Activated CD4-positive, CD25-positive, alpha-beta regulatory T cell treated with anti-CD3 and anti-CD28 coated beads, Interleukin-2, amount 50 U/mL, for 24 hours (primary cell): ENCODE measurements around the gene ZKSCAN1.
A peak's percentile ranks its signal among the peaks of the same experiment; 100 is the strongest.
"Not testable (repeated sequence)": the region's sequence is repeated elsewhere in the genome, so short reads cannot be mapped to it uniquely, and the experiment has no call there.

Experiments
- ATAC-seq, 2 donors: fragments of 150-1000 bp; cut with Tn5 transposase; one replicate each; pipeline ENCODE4 v1.10.0; 2021; ENCODE audit warnings: mild to moderate bottlenecking in 1 of 2, moderate library complexity in 1 of 2

Gene ZKSCAN1

DNA sequence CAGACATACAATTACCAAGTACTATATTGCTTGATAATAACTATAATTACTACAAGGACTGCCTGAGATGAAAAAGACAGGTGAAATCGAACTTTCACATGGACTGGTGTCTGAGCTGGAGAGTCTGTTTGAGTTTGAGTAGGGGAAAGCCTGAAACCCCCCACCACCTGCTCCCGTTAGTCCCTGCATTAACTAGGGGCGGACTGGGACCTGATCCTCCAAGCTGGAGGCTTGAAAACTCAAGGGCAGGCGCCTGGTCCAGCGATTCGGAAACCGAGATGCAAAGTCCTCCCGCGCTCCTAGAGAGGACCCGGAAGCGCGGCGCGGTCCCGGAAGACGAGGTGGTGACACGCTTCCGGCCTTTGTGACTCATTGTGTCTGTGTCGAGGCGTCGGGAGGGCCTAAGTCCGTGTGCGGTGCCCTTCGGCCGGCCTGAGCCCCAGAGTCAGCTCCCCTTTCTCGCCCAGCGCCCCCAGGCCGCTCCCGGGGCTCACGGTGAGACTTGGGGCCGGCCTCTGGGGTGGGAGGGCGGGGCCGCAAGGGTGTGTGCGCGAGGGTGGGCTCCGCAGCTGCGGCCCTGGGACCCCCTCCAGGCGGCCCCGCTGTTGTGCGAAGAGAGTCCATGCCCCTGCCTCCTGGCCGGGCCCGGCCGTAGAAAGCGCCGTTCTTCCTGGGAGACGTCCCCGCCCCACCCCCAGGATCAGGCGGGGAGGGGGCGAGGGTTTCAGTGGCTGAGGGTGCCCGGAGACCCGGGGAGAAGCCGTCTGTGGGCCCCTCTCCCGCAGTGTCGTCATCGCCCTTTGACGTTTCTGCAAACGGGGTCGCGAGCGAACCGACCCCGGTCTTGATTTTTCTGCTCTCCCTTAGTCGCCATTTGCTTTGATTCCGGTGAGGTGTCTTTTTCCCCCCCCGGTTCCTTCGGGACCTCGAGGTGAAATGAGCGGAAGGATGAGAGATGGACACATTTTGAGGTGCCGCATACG, at the start of gene ZKSCAN1:
ZKSCAN1 (plus strand) TSS at position 365 of the 983 bp plus-strand sequence. CDS start 7,911 bp downstream, outside the sequence.
- ATAC-seq = peak; percentile 95 to 97

DNA sequence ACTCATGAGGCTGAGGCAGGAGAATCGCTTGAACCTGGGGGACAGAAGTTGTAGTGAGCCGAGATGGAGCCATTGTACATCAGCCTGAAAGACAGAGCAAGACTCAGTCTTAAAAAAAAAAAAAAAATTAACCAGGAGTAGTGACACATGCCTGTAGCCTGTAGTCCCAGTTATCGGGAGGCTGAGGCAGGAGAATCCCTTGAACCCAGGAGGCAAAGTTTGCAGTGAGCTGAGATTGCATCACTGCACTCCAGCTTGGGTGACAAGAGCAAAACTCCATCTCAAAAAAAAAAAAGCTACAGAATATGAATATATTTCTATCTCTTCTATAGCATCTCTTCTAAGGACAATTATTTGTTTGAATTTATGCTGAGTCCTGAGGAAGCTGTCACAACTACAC, 46.1 kb upstream of the ZKSCAN1 start:
- no peak for ATAC-seq

DNA sequence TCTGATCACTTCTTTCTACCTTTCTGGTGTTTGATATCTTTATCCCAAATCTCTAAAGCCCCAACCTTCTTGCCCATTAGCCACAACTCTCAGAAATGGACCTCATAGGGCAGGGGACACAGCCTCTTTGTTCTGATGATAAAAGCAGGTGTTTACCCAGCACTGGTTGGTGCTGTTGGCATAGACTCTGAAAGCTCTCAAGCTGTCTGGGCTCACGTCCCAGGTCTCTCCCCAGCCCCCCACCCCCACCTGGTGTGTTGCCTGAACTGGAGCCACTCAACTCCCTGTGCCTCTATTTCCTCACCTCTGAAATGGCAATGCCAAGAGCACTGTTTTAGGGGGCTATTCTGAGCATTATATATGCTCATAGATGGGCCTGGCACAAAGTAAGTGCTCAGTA, 45.6 kb upstream of the ZKSCAN1 start:
- ATAC-seq = not testable (repeated sequence)

DNA sequence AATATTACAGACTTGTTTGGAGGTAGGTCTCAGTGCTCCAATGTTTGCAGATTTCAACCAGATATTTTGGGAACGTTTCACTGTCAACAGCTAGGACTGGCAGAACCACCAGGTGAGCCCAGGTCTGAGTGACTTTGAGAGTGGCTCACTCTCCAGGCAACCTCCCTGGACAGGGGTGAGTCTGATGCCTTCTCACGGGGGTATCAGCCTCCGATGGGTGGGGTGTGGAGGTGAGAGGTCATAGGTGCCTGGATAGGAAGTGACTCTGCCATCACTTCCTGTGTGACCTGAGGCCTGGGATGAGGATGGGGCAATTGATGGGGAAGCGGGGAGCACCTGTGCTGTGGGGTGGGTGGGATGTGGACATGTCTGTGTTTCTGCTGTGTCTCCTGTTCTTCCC, 44.2 kb upstream of the ZKSCAN1 start:
- no peak for ATAC-seq

DNA sequence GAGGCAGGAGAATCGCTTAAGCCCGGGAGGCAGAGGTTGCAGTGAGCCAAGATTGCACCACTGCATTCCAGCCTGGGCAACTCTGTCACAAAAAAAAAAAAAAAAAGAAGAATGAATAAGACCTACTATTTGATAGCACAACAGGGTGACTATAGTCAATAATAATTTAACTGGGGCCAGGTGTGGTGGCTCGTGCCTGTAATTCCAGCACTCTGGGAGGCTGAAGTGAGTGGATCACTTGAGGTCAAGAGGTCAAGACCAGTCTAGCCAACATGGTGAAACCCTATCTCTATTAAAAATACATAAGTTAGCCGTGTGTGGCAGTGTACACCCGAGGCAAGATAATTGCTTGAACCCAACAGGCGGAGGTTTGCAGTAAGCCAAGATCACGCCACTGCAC, 41.6 kb upstream of the ZKSCAN1 start:
- ATAC-seq = not testable (repeated sequence)

DNA sequence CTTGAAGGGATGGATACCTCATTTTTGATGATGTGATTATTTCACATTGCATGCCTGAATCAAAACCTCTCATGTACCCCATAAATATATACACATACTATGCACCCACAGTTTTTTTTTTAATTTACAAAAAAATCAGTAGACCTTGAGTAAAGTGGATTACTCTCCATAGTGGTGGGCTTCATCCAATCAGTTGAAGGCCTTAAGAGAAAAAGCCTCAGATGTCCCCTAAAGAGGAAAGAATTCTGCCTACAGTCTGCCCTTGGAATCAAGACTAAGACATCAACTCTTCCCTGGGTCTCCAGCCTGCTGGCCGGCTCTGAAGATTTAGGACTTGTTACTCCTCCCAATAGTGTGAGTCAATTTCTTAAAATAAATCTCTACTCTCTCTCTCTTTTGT, 40.7 kb upstream of the ZKSCAN1 start:
- ATAC-seq = no peak

DNA sequence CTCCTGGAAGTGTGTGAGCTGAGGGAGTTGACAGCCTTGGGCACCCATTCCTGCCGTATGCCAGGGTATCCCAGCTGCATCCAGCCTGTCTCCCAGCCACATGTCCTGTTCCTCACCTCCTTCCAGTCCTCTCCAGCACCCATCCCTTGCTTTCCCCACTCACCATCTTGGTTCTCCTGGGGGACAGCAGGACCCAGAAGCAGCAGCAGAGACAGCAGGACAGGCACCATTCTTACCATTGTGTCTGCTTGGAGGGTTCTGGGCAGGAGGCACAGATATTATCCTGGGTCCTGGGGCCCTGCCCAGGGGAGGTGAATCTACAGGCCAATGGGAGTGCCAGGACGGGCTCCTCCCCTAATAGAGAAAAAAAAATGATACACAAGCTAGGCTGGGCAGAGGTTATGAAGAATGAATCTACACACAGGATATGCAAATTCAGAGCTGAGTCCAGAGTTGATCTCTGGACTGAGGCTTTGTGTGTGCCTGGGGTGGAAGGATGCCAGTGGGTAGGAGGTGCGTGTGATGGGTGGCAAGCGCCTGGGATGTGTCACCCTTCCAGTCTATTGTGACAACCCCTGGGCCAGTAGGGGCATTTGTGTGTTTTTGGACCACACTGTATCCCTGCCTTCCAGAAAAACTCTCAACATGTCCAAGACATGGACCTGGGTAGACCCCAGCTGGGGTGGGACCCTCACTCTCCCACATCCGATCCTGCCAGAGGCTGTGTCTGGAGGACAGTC, 39.4 kb upstream of the ZKSCAN1 start, which contains the start of gene AZGP1:
AZGP1 (minus strand) TSS at position 250 of the 740 bp plus-strand sequence; CDS start at position 239, 11 bp downstream.
- ATAC-seq = peak in 1 of 2 donors; percentile 15

DNA sequence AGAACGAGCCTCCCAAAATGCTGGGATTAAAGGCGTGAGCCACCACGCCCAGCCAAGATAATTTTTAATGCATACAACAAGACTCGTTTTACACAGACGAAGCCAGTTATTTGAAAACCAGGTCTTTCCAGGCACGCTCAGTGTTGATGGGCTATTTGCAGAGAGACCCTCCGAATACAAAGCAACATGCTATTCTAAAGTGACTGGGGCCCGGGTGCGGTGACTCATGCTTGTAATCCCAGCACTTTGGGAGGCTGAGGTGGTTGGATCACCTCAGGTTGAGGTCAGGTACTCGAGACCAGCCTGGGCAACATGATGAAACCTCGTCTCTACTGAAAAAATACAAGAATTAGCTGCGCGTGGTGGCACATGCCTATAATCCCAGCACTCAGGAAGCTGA, 38.8 kb upstream of the ZKSCAN1 start:
- no peak for ATAC-seq

DNA sequence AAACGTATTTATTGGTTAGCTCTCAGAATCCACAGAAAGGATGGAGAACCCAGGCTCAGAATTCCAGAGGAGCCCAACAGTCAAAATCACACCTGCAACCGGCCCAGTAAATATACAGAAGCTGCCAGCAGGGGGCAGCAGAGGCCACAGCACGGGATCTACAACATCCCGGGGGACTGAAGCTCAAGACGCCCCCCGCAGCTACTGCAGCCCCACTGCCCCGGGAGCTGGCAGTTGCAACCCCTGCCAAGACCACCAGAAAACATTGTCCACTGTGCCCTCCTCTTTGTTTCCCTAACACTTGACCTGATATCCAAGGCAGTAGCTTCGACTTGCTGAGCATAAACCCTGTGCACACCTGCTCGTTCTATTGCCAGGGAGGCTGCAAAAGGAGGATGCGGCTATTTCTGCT, 35.6 kb upstream of the ZKSCAN1 start:
- peak; percentile 57 to 64 for ATAC-seq

DNA sequence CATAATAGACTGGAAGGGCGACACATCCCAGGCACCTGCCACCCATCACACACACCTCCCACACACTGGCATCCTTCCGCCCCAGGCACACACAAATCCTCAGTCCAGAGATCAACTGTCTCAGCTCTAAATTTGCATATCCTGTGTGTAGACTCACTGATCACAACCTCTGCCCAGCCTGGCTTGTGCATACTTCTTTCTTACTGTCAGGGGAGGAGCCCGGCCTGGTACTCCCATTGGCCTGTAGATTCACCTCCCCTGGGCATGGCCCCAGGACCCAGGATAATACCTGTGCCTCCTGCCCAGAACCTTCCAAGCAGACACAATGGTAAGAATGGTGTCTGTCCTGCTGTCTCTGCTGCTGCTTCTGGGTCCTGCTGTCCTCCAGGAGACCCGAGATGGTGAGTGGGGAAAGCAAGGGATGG, 34.9 kb upstream of the ZKSCAN1 start:
- ATAC-seq = peak in 1 of 2 donors; percentile 69

DNA sequence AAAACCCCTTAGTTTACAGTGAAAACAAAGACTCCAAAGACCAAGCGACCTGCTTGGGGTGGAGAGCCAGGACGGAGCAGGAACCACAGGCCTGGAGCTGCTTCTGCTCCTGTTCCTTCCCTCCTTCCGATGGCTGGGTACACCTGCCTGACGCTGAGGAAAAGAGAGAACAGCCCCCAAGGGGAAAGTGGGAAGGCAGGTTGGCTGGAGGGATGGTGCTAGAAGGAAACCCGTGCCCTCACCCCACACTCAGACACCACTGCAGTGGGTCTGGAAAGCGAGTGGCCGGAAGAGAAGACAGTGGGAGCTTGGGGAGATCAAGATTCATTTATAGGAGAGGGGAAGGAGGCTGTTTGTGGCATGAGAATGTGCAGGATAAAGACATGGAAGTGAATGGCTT, 34.3 kb upstream of the ZKSCAN1 start:
- not testable (repeated sequence) for ATAC-seq

DNA sequence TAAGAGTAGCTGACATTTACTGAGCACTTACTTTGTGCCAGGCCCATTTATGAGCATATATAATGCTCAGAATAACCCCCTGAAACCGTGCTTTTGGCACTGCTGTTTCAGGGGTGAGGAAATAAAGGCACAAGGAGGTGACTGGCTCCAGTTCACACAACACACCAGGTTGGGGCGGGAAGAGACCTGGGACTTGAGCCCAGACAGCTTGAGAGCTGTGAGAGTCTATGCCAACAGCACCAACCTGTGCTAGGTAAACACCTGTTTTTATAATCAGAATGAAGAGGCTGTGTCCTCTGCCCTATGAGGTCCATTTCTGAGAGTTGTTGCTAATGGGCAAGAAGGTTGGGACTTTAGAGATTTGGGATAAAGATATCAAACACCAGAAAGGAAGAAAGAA, 30.8 kb upstream of the ZKSCAN1 start:
- no peak for ATAC-seq

DNA sequence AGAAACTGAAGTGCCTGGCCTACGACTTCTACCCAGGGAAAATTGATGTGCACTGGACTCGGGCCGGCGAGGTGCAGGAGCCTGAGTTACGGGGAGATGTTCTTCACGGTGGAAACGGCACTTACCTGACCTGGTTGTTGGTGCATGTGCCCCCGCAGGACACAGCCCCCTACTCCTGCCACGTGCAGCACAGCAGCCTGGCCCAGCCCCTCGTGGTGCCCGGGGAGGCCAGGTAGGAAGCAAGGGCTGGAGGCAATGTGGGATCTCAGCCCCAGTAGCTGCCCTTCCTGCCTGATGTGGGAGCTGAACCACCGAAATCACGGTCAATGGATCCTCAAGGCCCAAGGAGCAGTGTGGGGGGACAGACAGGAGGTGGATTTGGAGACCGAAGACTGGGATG, 28.1 kb upstream of the ZKSCAN1 start:
- ATAC-seq = not testable (repeated sequence)

DNA sequence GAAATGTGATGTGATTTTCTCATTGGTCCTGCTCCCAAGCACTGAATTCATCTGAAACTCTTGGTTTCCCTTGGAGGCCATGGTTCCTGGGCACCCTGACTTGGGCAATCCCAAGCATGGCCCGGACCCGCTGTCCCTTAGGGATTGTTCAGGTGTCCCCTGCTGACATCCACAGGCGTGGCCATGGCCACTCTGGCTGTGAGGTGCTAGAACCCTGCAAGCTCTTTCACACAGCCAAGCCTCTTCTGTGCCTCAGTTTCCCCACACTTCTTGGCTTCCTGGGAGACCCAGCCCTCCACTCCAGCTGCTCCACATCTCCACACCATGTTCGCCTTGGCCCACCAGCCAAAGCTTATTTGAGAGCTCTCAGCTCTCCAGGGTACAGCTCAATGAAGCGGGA, 27.6 kb upstream of the ZKSCAN1 start:
- no peak for ATAC-seq

DNA sequence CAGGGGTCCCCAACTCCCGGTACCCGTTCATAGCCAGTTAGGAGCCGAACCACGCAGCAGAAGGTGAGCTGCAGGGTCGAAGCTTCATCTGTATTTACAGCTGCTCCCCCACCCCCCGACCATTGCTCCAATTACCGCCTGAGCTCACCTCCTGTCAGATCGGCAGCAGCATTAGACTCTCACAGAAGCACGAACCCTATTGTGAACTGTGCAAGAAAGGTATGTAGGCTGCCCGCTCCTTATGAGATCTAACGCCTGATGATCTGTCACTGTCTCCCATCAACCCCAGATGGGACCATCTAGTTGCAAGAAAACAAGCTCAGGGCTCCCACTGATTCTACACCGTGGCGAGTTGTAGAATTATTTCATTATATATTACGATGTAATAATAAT, 24.9 kb upstream of the ZKSCAN1 start:
- ATAC-seq = no peak

DNA sequence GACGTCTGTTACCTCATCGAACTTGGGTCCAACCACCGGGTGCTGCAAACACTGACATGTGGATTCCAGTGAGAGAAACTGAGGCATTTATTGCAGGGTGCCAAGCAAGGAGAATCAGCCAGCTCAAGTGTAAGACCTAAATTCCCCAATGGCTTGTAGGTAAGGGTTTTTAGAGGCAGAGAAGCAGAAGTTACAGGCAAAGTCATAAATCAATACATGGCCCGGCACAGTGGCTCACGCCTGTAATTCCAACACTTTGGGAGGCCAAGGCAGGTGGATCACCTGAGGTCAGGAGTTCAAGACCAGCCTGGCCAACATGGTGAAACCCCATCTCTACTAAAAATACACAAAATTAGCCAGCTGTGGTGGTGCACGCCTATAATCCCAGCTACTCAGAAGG, 23.9 kb upstream of the ZKSCAN1 start:
- not testable (repeated sequence) for ATAC-seq

DNA sequence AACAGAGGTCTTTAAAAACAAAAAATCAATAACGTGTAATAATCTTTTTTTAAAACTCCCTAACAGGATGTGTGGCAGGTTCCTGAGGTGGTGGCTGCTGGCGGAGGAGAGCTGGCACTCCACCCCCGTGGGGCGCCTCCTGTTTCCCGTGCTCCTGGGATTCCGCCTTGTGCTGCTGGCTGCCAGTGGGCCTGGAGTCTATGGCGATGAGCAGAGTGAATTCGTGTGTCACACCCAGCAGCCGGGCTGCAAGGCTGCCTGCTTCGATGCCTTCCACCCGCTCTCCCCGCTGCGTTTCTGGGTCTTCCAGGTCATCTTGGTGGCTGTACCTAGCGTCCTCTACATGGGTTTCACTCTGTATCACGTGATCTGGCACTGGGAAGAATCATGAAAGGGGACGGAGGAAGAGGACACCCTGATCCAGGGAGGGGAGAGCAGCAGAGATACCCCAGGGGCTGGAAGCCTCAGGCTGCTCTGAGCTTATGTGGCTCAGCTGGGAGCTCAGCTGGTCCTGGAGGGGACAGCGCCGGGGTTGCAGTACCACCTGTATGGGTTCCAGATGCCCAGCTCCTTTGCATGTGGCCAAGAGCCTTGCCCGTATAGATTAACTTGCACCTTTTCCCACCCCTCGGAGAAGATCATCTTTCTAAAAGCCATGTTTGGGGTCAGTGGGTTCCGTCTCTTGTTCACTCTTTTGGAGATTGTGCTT, 22.9 kb upstream of the ZKSCAN1 start:
- no peak for ATAC-seq

DNA sequence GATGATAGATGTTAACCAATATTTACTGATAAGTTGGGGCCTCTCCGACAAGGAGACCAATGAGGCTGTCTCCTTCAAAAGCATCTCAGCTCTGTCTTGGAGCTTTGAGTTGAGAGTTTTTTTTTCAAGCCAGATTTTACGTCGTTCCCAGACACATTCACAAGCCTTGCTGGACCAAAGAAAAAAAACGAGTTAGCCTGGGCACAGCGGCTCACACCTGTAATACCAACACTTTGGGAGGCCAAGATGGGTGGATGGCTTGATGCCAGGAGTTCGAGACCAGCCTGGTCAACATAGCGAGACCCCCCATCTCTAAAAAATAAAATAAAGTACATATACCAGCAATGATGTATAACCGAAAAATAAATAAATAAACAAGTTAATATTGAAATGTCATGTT, 20.6 kb upstream of the ZKSCAN1 start:
- no peak for ATAC-seq

DNA sequence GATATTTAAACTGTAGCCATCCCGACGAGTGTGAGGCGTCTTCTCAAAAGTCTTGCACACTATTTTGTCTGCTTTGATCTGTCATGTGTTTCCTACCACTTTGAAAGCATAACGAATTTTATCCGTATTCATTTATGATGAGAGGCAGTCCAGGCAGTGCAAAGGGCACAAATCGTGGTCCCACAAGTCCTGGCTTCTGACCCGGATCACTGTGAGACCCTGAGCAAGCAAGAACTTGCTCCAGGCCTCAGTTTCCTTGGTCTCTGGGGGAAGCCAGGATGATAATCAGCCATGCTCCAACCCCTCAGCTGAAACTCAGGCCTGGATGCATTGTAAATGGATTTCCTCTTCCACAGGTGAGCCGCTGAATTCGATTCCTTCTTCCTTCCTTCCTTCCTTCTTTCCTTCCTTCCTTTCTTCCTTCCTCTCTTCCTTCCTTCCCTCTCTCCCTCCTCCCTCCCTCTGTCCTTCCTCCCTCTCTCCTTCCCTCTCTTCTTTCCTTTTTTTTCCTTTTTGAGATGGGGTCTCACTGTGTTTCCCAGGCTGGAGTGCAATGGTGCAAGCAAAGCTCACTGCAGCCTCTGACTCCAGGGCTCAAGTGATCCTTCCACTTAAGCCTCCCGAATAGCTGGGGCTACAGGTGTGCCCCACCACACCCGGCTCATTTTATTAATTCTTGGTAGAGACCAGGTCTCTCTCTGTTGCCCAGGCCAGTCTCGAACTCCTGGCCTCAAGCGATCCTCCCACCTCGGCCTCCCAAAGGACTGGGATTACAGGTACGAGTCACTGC, 18.4 kb upstream of the ZKSCAN1 start:
- ATAC-seq = no peak

DNA sequence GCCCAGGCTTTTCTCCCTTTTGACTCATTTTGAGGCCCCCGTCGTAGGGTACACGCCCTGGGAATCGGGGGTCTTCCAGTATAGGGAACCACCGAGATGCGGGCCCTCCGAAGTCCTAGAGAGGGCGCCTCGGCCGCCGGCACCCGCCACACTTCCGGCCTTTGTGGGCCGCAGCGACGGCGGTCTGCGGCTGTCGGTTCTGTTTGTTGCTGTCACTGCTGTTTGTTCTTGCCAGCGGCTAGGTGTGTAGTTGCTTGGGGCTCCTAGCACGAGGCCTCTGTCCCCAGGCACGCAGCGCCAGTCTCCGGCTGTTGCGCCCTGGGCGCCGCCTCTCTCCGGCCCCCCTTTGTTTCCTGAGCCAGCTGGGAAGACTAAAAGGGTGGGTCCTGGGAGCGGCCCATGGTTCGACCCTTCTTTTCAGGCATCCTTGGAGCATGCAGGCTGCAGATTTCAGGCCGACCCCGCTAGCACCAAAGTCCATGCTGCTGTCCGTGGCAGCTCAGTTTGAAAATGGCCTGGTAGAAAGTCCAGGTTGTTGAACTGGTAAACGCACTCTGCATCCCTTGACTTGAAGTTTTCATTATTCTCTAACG, 17.8 kb upstream of the ZKSCAN1 start:
- peak; percentile 91 for ATAC-seq

DNA sequence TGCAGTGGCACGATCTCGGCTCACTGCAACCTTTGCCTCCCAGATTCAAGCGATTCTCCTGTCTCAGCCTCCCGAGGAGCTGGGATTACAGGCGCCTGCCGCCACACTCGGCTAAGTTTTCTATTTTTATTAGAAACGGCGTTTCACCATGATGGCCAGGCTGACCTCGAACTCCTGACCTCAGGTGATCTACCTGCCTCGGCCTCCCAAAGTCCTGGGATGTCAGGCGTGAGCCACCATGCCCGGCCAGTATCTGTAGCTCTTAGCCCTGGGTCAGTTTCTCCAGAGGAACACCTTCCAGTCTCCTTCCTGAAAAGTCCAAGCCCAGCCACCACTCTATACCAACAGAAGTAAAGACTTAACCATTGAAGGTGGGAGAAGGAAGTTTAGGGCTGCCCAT, 15.2 kb upstream of the ZKSCAN1 start:
- ATAC-seq = no peak
